SKM-1 (cell line): ENCODE results near the gene LGI2.
"Not testable (repeated sequence)": the region's sequence is repeated elsewhere in the genome, so short reads cannot be mapped to it uniquely, and the experiment has no call there.

Source experiments
- DNase-seq: peaks from one replicate; lab custom pipeline; 2025; ENCODE audit not compliant: unreplicated experiment; lab: John Stamatoyannopoulos, UW

LGI2 gene

DNA sequence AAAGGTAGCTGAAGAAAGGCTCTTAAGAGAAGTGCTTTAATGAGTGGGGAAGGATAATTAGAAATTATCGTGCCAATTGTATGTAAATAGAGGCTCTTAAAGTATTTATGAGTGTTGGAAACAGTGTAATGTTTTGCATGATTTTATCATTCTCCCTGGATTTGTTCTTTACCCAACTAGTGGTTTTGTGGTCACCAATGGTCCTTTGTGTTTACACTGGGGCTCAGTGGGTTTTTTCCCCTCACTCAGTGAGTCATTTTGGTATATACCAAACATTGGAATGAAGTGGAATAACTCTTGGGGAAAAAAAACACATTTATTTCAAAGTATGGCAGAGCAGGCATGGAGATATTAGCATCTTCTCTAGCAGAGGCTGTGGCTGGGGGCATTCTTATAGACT, 20.8 kb upstream of the LGI2 start:
- no peak for DNase-seq

DNA sequence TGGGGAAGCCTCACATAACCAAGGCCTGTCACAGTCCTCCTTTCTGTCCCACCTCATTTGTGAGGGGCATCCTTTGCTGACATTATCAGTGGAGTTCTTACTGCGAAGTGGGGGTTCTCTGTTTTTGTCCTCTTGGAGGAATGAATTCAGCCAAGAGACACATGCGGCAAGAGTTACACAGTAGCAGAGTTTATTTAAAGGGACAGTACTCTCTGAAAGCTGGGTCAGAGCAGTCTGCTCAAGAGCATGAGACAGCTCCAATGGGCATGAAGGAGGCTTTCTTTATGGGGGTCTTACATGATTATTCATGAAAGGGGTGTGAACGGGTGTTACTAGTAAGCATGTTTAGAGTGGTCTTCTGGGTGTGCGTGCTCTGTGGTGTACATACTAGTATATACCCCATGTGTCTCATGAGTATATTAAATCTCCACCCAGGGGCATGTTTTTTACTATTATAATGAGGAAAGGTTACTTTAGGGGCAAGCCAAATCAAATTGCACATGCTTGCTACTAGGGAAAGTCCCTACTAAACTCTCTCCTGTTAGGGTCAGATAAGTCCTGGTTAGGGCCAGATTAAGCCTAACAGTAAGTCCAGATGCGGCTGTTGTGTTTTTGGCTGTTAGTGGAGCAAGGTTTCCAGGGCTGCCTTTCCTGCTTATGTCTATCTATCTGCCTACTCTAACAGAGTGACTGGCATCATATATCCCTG, 19.8 kb upstream of the LGI2 start:
- no peak for DNase-seq

DNA sequence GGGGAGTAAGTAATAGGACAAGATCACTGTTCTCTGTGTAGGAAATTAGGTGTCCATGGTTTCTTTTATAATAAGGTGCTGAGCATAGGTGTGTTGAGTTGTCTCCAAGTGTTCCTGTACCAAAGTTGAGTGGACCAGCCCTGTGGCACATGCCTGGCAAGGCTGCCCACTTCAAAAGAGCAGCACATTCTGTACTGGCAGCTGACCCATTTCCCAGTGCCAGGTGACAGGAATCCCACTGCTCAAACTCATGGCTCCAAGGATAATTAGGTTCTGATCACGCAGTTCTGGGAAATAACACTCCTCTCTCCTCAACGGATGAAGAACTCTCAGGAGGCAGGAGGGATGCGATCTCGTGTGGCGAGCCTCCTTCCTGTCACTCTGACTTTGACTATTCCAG, 12.8 kb upstream of the LGI2 start:
- no peak for DNase-seq

DNA sequence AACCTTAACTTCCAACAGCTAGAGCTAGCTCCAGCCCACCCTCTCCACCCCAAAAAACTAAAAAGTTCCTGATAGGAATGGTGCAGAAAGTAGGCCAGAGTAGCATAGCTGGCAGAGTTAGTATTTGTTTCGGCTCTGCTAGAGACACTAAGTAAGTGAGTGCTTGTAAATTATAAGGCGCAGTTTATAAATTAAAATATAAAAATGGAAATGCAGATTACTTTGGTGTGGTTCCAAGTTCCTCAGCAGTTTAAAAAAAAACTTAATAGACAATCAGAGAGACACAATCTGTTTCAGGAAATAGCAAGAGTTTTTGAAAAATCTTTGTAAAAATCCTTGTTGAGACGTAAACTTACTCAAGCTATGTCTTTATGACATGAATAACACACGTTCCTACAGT, 2.8 kb upstream of the LGI2 start:
- DNase-seq, result no peak

DNA sequence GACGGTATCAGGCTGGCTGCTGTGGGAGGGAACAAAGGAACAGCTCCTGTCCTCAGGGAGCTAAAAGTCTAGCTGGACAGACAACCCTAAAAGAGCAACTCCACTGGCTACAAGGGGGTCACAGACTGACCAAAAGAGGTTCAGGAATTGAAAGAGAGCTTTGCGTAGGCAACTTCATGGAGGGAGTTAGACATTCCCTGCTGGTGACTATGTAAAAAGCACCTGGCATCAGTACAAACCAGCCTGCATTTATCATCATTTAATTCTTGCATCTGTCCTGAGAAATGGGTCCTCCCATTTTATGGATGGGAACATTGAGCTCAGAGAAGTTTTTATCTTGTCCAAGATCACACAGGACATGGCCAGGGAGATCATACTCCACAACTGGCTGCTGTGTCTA, 1.4 kb upstream of the LGI2 start:
- DNase-seq, result no peak

GRCh38 chr4:25031077-25031621, 403 bp upstream of the LGI2 start:
- DNase-seq, result no peak

DNA sequence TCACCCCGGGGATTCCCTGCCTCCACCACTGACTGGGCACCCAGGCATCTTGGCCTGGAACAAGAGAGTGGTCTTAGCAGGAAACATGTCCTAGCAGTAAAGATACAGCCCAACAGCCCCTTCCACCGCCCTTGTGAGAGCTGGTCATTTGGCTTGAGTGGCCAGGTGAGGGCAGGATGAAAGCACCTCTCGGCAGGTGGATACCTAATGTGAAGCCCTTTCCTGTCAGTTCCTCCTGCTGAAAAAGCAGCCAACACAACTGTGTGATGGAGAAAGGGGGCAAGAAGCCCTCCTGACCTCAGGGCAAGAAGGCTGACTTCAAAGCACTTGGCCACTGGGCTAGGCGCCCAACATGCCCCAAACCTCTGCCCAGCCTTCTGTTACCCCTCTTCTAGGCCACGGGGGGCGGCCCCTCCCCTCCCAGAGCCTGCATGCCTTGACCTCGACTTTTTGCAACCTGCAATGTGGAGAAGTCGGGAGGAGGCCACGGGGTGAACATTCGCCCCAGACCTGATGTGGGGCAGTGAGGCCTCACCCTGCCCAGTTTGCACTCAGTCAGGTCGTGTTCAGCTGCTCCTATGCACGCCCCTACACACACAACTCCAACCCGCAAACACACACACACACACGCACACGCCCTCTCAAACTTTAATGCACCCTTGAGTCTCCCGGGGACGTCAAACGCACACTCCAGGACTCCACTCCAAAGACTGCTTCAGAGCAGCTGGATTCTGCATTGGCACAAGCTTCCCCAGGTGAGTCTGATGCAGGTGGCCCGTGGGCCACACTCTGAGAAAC, 1.1 kb downstream of the LGI2 start:
- no peak for DNase-seq

DNA sequence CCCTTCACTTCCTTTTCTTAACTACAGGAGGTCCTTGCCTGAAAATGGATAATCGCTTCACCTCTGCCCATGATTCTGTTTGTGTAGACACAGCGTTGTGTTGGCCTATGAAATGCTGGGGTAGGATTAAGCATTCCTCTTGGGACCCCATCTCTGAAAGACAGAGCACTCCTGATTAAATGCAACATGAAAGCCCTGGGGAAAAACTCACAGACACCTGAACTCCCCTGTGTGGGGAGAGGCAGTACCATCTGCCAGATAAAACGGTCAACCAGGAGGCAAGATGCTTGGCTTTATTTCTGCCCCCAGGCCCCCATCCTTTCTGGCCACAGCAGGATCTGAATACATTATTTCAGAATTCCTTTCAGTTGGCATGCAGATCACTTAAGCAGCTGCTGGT, 1.9 kb downstream of the LGI2 start:
- DNase-seq, result no peak

DNA sequence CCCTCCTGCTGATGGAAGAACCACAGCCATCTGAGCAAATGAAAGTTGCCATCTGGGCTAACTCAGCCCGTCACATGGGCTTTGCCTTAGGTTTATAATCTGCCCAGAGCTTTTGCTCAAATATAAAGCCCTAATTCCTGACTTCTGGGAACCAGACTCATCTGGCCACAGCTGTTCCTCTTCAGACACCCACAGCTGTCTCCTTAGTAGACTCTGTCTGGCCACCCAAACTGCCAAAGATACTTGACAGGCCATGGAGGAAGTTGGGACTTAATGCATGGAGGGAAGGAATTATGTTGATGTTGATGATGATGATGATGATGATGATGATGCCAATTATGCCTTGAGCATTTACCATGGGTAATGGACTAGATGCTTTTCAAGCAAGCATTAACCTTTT, 8.0 kb downstream of the LGI2 start:
- no peak for DNase-seq

DNA sequence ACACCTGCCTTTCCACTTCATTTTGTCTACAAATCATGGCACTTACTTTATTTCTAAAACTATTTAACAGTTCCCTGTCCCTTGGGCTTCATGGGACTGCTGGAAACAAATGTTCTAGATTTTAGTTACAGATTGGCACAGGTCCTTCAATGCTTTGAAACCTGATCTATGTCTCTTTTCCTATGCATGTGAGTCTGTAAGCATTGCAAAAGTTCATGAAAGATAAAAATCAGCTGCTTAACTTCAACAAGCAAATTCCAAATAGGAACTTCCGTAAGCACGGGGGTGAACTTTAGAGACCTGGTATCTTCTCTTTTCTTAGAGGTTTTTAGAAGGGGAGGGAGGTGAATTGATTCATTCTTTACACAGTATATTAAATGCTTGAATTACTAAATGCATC, 9.5 kb downstream of the LGI2 start:
- DNase-seq, result no peak

DNA sequence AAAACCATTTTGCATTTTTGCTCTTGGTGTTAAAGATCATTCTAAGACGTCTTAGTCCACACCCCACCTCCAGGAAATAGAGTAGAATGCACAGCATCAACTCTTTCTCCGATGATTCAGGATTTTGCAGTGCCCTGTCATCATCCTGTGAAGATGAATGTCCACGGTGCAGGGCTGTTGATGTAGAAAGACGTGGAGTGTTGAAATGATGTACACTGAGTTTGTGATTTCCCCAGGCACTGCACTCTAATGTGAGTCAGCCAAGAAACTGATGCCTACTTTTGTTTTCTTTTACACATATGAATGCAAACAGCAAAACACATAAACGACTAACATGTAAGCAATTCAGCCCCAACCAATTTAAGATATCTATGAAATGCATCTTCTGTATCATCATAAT, 10.5 kb downstream of the LGI2 start:
- no peak for DNase-seq

DNA sequence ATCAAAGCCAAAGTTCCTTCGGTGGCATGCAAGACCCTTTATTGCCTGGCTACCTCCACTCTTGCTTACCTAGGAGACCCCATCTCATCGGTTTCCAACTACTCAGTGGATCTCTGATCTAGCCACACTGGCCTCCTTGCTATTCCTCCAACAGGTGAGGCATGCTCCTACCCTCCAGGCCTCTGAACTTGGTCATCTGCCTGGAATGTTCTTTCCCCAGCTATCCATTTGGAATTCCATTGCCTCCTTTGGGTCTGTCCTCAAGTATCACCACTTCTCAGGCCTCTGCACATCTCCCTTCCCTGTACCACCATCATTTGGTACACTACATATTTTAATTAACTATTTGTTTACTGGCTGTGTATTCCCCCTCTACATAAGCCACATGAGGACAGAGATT, 11.2 kb downstream of the LGI2 start:
- DNase-seq, result no peak

DNA sequence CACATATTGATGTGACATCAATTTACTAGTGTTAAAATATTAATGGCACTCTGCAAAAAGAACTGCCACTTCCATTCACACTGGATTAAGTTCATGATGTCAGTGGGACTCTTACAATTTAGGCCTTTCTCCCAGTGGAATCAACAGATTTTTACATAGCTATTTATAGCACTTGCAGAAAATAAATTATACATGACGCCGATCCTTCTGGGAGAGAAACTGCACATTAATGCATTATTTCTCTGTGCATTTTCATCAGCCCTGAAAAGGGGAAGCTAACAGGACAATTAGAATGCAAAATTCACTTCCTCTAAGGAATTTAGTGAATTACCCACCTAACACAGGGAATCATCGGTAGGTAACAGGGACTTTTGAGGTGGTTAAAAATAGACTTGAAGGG, 15.7 kb downstream of the LGI2 start:
- no peak for DNase-seq

- DNase-seq, result not testable (repeated sequence)
Observed at GRCh38 chr4:25014662-25014983, 16.1 kb downstream of the LGI2 start.

DNA sequence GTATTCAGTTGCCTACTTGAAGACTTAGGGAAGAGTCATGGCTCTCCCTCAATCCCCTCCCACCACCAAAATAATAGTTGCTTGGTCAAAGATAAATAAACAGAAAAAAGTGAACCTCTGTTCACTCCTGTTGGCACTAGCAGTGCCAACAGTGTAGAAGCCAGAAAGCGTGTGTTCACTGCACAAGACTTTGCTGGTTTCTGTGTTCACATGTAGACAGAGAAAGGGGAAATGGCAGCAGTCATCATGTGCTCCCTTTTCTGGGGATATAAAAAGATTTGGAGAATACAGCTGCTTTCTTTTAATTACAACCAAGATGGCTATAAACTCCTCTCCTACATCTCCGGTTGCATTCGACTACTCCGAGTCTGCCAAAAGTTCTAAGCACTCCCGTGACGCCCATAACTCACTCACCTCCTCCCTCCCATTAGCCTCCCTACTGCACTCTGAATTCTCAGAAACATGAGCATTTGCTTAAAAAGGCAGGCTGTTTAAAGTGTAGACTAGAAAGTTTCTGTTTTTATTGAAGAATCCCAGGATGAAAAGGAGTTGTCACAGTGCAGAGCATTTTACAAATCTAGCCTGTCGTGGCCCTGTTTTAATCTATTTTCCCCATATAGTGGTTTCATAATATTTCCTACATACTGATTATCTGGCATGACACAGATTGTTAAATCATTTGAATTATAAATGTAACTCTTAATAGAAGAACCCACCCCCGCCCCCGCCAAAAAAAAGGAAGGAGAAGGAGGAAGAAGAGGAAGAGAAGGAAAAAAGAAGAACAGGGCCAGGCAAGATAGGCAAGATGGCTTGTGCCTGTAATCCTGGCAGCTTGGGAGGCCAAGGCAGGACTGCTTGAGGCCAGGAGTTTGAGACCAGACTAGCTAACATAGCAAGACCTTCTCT, 16.7 kb downstream of the LGI2 start:
- DNase-seq, result no peak

- no peak for DNase-seq
Observed at GRCh38 chr4:25012655-25013054, 18.1 kb downstream of the LGI2 start.

GRCh38 chr4:25011135-25011866, 19.4 kb downstream of the LGI2 start:
- DNase-seq, result no peak

DNA sequence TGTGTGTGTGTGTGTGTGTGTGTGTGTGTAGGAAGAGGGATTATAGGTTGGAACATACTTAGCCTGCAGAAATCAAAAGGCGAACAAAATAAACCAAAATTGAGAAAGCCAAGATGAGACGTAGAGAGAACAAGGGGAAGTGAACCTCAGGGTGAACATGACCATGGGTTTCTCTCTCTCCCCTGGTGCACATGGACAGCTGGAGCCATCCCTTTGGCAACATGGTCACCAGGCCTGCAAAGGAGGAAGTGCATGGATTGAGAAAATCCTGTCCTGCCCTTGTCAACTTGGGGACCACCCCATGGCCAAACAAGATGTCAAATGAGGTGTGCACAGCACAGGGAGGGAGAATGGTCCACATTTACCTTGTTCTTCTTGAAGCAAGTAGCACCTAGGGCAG, 23.1 kb downstream of the LGI2 start:
- DNase-seq, result no peak

DNA sequence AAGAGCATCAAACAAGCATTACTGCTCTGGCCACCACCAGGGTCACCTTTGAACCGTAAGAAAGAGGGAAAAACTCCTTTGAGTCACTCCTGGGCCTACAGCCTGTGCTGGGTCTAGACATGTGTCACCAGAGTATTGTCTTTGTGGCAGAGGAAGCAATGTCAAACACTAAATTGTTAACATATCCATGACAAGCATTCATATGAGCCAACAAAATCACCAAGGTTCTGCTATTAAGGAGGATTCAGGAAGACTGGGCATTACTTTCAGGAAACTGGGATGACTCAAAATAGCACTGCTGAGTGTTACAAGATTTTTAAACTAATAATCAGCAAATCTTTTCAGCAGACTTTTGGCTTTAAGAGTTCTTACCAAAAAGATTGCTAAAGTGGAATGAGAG, 28.1 kb downstream of the LGI2 start:
- no peak for DNase-seq

DNA sequence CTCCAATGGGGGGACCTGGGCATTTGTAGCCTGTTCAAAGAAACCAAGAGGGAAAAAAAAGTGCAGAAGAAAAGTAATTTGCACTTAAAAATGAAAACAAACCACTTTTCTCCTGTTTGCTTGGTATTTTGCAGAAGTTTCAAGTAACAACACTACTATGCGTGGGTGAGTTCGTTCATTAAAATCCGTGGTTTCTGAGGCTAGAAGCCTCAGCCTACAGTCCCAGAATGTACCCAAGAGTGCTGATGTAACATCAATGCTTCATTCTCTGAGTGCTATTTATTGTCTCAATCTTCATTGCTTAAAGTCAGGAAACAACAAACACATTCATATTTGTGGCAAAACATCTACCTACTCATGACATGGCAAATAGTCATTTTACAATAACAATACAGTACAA, 29.2 kb downstream of the LGI2 start:
- DNase-seq, result no peak

GRCh38 chr4:25000639-25001038, 30.1 kb downstream of the LGI2 start:
- no peak for DNase-seq
